Stimulated activated memory B cell treated with anti-CD40 and anti-IgM and Interleukin-4, amounts not matched to agents 10 μg/mL and 1 μg/mL and 100 μg/mL, for 72 hours (primary cell): ENCODE results near the gene MOK.

ENCODE experiments used
- ATAC-seq: fragments of 150-1000 bp; cut with Tn5 transposase; 2 replicates; pipeline ENCODE4 v1.10.0; 2021
- H3K27ac Mint-ChIP-seq: one replicate; pipeline ENCODE4 v1.8.0; 2022; ENCODE audit warnings: mild to moderate bottlenecking, mixed read lengths
- H3K27me3 Mint-ChIP-seq: one replicate; pipeline ENCODE4 v1.8.0; 2022; ENCODE audit warnings: mixed read lengths
- H3K36me3 Mint-ChIP-seq: one replicate; pipeline ENCODE4 v1.8.0; 2022; ENCODE audit warnings: mixed read lengths
- H3K4me1 Mint-ChIP-seq: one replicate; pipeline ENCODE4 v1.8.0; 2022; ENCODE audit warnings: mixed read lengths
- H3K4me3 Mint-ChIP-seq: one replicate; pipeline ENCODE4 v1.8.0; 2022; ENCODE audit warnings: mild to moderate bottlenecking, moderate library complexity, mixed read lengths
- H3K9me3 Mint-ChIP-seq: one replicate; pipeline ENCODE4 v1.8.0; 2022; ENCODE audit warnings: mixed read lengths

Gene MOK

DNA sequence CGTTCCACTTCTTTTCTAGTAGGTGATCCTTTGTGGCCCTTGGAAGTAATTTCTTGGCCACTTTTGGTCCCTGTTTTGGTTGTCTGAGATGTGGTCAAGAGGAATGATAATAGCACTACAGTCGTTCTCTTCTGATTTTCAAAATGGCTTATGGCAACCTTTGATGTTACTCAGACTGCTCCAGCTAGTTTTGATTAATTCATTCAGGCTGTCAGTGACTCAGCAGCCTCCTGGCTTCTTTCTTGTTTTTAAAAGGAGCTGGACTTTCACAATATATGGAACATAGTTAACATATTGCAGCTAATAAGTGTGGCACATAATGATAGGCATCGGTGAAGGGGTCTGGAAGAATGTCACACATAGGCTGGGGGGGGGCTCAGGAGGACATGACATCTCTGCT, 117.9 kb downstream of the MOK start:
- peaks cover 63% of the 10 kb centered on the region for H3K4me1 Mint-ChIP-seq
- H3K27me3 Mint-ChIP-seq: no peaks in the 10 kb centered on the region
- ATAC-seq: no peak
- H3K9me3 Mint-ChIP-seq: no peaks in the 10 kb centered on the region
- H3K4me3 Mint-ChIP-seq: no peak overlapping the region
- H3K27ac Mint-ChIP-seq: no peak overlapping the region
- H3K36me3 Mint-ChIP-seq: peaks cover 6% of the 10 kb centered on the region

DNA sequence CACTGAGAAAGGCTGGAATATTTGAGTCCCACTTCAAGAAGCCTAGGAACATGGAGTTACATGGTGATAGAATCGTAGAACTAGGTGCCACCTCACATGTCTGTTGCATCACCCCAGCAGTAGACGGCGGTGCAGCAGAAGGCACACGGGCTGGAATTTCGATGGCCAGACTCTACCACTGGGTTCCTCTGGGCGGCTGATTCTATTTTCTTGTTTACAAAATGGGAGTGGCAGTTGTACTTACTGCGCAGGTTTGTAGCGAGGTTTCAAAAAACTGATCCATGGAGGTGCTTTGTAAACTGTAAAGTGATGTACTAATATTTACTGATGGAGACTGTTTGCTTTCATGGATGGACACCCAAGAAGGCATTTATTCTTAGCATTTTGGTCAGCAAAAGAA, 119.6 kb downstream of the MOK start:
- Mint-ChIP-seq H3K4me1 (peaks cover 59% of the 10 kb centered on the region), H3K4me3 (no peak overlapping the region), H3K27ac (no peak overlapping the region), H3K36me3 (peaks cover 6% of the 10 kb centered on the region), H3K9me3 (no peaks in the 10 kb centered on the region), H3K27me3 (no peaks in the 10 kb centered on the region)
- no peak for ATAC-seq

DNA sequence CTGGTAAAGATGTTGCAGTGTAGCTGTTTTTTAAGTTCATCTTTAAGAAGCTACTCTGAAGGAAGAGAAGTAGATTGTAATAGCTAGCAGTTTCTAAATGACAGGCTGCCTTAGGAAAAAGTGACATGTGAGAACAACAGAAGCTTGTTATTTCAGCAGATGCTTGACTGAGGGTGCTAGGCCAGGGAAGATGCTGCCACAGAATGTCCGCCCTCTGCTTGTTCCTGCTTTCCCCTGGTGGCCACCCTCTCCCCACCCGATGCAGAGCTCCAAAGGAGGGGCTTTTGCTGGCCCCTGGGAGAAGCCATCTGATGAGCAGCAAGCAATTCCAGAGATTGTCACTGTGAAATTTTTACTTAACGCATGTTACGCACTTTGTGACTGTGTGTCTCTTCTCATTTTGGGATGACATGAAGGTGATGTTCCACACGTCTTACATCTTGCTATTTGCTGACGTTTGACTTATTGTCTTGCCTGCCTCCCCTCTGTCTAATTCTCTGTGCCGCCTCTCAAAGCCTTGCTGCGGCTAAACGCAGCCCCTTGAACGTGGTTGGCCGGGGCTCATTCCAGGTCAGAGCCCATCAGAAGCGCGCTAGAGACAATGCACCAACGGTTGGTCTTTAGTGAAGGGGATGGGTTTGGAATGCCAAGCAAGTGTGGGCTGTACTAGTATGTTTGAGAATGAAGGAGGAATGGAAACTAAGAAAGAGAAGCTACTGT, 120.5 kb downstream of the MOK start:
- Mint-ChIP-seq H3K36me3 (peaks cover 6% of the 10 kb centered on the region), H3K4me1 (peaks cover 56% of the 10 kb centered on the region), H3K9me3 (no peaks in the 10 kb centered on the region), H3K27ac (no peak overlapping the region), H3K4me3 (no peak overlapping the region), H3K27me3 (no peaks in the 10 kb centered on the region)
- ATAC-seq: peak; percentile 47

DNA sequence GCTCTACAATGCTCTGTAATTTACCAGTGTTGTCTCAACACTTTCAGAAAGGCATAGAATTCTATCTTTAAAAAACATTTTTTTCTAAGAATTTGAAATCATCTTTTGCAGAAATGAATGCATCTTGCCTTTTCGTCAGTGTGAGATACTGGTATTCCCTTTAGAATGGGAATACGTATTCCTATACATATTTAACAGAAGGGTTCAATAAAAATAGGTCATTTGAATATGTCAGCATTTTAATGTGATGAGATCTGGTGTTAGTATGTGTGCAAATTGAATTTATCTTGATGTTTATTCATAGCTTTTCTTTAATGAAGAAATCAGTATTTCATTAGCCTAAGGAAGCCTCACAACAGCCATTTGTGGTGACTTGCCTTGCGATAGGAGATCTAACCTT, 121.1 kb downstream of the MOK start:
- peaks cover 6% of the 10 kb centered on the region for H3K36me3 Mint-ChIP-seq
- ATAC-seq: no peak
- H3K4me1 Mint-ChIP-seq: peaks cover 56% of the 10 kb centered on the region
- H3K9me3 Mint-ChIP-seq: no peaks in the 10 kb centered on the region
- H3K4me3 Mint-ChIP-seq: no peak overlapping the region
- no peak overlapping the region for H3K27ac Mint-ChIP-seq
- no peaks in the 10 kb centered on the region for H3K27me3 Mint-ChIP-seq

DNA sequence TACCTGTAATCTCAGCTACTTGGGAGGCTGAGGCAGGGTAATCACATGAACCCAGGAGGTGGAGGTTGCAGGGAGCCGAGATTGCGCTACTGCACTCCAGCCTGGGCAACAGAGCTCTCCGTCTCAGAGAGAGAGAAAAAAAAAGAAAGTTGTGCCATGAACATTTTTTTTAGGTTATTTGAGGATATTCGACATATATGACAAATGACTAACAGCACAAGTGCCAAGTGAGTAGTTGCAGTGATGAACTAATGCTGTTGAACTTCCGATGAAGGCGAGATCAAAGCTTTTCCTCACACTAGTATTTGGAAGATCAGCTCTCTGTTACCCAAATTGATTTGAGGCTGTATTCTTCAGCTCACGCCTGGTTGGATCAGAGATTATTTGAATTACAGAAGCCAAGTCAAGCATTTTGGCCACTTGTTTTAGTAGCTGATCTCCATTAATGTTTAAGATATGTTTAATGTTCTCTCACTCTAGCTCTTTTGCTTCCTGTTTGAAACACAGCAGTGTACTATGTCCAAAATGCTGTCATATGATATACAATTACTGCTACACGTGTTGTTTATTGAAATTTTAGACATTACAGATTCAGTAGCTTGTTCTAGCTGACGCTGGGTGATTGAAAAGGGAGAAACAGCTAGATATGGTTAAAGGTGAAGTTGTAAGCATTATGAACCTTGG, 121.9 kb downstream of the MOK start:
- no peaks in the 10 kb centered on the region for H3K27me3 Mint-ChIP-seq
- no peak for ATAC-seq
- H3K27ac Mint-ChIP-seq: peak overlapping the region; percentile 26
- no peak overlapping the region for H3K4me3 Mint-ChIP-seq
- no peaks in the 10 kb centered on the region for H3K9me3 Mint-ChIP-seq
- H3K36me3 Mint-ChIP-seq: peaks cover 6% of the 10 kb centered on the region
- peaks cover 62% of the 10 kb centered on the region for H3K4me1 Mint-ChIP-seq

DNA sequence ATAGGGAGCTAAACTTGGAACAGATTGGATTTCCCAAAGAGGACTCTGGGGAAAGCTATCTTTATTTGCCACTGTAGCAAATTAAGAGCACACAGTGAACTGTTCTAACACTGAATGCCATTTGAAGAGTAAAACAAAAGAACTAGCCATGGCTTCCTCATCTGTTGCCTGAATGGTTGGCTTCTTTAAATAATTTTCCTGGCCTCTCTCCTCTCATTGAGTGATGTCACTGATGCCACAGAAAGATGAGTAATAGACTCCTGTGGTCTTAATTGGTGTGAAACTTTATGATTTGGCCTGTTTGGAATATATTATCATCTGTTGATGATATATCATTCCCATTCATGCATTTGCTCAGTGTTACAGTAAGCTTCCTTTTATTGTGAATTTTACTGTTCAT, 122.8 kb downstream of the MOK start:
- Mint-ChIP-seq H3K9me3 (no peaks in the 10 kb centered on the region), H3K4me1 (peaks cover 64% of the 10 kb centered on the region), H3K27ac (no peak overlapping the region), H3K36me3 (peaks cover 6% of the 10 kb centered on the region), H3K4me3 (no peak overlapping the region), H3K27me3 (no peaks in the 10 kb centered on the region)
- ATAC-seq: no peak

DNA sequence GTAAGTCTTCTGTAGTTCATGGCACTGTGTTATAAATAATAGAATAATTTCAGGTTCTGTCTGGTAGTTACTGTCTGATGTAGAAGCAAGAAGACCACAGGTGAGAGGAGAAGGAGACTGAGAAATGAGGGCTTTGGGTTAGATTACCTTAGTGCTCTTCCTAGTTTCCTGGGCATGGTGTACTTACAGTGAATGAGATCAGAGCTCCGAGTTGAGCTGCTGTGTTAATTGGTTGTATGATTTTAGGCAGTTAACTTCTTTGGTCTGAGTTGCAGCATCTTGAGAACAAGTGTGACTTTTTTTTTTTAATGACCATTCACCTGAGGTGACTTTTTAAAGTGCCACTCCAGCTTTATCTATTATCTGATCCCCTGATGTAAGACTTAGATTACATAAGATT, 123.8 kb downstream of the MOK start:
- peaks cover 63% of the 10 kb centered on the region for H3K4me1 Mint-ChIP-seq
- no peak overlapping the region for H3K27ac Mint-ChIP-seq
- no peaks in the 10 kb centered on the region for H3K9me3 Mint-ChIP-seq
- H3K4me3 Mint-ChIP-seq: no peak overlapping the region
- no peaks in the 10 kb centered on the region for H3K27me3 Mint-ChIP-seq
- H3K36me3 Mint-ChIP-seq: peaks cover 6% of the 10 kb centered on the region
- no peak for ATAC-seq

DNA sequence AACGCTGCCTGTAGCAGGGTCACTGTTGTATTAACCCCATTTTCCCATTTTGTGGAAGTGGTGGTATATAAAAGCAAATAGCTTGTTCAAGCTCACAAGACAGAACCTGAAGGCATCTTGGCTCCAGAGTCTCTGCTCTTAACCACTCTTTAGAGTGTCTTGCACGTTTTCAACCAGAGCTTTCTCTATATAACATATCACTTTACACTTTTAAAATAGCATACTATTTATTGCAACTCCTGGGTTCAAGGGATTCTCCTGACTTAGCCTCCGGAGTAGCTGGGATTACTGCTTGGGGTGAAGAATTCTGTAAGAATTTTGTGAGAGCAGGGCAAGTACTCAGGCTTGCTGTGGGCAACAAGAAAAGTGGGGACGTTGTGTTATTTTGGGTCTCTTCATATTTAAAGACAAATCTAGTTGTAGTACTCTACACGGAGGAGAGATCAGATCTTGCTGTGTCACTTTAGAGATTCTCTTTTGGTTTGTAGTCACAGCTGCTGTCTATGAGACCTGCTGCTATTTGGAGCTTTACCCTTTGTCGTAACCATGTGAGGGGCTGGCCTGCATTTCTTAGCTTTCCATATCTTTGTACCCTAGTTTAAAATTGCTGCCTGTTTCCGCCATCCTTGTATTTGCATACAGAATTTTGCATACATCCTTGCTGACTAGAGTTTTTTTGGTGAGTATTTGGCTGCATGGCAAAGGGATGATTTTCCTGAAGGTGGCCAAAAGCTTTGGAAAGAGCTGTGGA, 124.5 kb downstream of the MOK start:
- no peak overlapping the region for H3K4me3 Mint-ChIP-seq
- H3K36me3 Mint-ChIP-seq: peaks cover 11% of the 10 kb centered on the region
- H3K27me3 Mint-ChIP-seq: no peaks in the 10 kb centered on the region
- no peaks in the 10 kb centered on the region for H3K9me3 Mint-ChIP-seq
- H3K4me1 Mint-ChIP-seq: peaks cover 66% of the 10 kb centered on the region
- no peak for ATAC-seq
- H3K27ac Mint-ChIP-seq: no peak overlapping the region
